ENCODE data around the gene PLEKHA6.
A peak's percentile ranks its signal among the peaks of the same experiment; 100 is the strongest.

PLEKHA6 gene

GRCh38 chr1:204299814-204300365 lies 59.8 kb downstream of the PLEKHA6 start:
- peaks cover 0 to 55% (median 31%) of the 10 kb centered on the region in 4 donors for H3K4me1 ChIP-seq
- H3K36me3 ChIP-seq: no peaks in the 10 kb centered on the region
- peak overlapping the region in 1 of 2 donors; percentile 67 for H3K27ac ChIP-seq
- no peak overlapping the region for H3K4me3 ChIP-seq
- H3K9me3 ChIP-seq: no peaks in the 10 kb centered on the region
- no peak for TF ChIP-seq CTCF (IDR thresholded peaks at IDR 0.05)
- intact Hi-C loops (cut with DNase I; ENCODE audit: low total_unique reads): no loop called here
- H3K27me3 ChIP-seq: no peaks in the 10 kb centered on the region
- DNase-seq: no peak

DNA sequence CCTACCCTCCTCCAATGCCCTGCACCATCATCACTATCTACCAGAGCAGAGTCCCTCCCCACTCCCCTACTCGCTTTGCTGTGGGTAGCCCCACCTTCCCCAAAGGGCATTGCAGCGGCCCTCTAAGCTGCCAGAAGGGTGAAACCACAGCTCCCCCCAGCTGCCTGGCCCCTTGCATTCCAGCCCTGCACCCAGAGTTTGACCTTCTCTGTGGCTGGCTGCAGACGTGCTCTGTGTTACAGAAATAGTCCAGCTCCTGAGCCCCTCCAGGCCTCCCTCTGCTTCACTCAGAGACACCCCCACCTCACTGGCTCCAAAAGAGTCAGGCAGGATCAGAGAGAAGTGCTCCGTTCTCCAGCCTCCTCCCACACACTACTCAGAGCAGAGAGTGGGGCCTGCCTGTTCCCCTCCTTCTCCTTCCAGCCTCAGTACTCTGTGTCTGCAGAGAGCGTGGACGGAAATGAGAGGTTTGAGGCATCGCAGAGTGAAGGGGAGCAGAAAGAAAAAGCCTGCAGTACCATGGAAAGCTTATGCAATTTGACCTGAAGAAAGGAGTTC lies 63.2 kb downstream of the PLEKHA6 start:
- peak overlapping the region; percentile 71 to 79 for H3K27ac ChIP-seq
- DNase-seq: no peak

DNA sequence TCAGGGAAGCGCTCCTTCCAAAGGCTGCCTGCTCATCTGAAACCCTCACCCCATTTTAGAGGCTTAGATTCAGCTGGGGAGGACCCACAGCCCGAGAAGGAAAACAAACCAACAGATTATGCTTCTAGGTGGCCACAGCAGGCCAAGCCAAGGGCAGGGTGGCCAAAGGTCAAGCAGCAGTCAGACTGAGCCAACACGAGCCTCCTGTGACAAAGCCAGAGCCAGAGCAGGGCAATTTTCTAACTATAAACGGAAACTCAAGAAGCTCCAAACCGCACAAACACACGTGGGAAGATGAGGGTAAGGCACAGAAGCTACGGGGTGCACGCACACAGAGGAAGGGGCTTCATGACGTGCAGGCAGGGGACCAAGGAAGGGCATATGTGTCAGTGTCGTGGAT lies 64.1 kb downstream of the PLEKHA6 start:
- Histone ChIP-seq H3K27me3 (no peaks in the 10 kb centered on the region), H3K4me3 (no peak overlapping the region), H3K27ac (peak overlapping the region; percentile 71 to 79), H3K36me3 (no peaks in the 10 kb centered on the region), H3K9me3 (no peaks in the 10 kb centered on the region), H3K4me1 (peaks cover 0 to 59% (median 41%) of the 10 kb centered on the region in 4 donors)
- no peak for TF ChIP-seq CTCF (IDR thresholded peaks at IDR 0.05)
- intact Hi-C loops (cut with DNase I; ENCODE audit: low total_unique reads): no loop called here
- peak in 1 of 2 donors; percentile 76 for DNase-seq

More for the DNA sequence above, 63.2 kb downstream of the PLEKHA6 start:
- Histone ChIP-seq H3K27me3 (no peaks in the 10 kb centered on the region), H3K9me3 (no peaks in the 10 kb centered on the region), H3K36me3 (no peaks in the 10 kb centered on the region), H3K4me1 (peaks cover 0 to 68% (median 47%) of the 10 kb centered on the region in 4 donors), H3K4me3 (no peak overlapping the region)
- intact Hi-C loops (cut with DNase I; ENCODE audit: low total_unique reads): no loop called here
- no peak for TF ChIP-seq CTCF (IDR thresholded peaks at IDR 0.05)

DNA sequence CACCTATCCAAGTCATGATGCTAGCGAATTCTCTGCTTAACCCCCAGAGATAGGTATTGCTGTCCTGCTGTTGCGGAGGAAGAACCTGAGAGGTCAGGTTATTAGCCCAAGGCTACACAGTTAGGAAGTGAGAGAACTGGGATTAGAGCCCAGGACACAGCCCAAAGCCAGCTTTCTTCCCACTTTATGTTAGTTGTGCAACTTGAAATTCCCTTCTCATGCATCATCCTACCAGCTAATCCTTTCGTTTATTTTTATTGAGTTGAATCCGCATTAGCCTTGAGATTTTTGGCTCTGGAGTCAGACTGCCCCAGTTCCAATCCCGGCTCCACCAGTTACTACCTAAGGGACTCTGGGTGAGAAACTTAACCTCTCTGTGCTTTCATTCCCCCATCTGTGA lies 65.4 kb downstream of the PLEKHA6 start:
- intact Hi-C loops (cut with DNase I; ENCODE audit: low total_unique reads): no loop called here
- peak; percentile 83 to 88 for DNase-seq
- H3K27me3 ChIP-seq: no peaks in the 10 kb centered on the region
- H3K4me1 ChIP-seq: peaks cover 0 to 51% (median 35%) of the 10 kb centered on the region in 4 donors
- no peaks in the 10 kb centered on the region for H3K9me3 ChIP-seq
- no peak overlapping the region for H3K4me3 ChIP-seq
- peak overlapping the region; percentile 71 to 79 for H3K27ac ChIP-seq
- no peak for TF ChIP-seq CTCF (IDR thresholded peaks at IDR 0.05)
- no peaks in the 10 kb centered on the region for H3K36me3 ChIP-seq

DNA sequence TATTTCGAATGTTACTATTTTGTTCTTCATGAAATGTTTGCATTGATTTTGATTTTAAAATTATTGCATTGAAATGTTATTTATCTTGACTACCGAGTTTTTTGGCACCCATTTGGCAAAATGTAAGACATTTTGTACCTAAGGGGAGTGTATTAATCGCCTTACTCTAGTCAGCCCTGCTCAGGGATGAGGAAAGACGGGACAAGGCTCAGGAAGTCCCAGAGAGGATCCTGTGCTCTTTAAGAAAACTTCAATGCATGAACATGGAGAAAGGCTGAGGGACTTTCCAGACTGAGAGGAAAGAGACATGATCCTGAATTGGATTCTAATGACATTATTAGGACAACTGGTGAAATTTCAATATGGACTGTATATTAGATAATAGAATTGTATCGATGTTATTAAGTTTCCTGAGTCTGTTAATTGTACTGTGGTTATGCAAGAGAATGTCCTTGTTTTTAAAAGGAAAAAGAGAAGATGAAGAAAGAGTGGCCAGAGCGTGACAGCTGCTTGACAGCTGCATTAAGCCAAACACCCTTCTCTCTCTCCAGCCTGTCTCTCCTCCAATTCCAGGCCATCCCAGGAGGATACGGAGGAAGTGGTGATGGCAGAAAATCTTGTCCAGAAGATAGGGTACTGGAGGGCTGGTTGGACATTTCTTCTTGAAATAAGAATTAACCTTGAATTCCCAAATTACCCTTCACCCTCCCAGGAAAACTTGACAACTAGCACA lies 66.0 kb downstream of the PLEKHA6 start:
- H3K36me3 ChIP-seq: no peaks in the 10 kb centered on the region
- TF ChIP-seq CTCF (IDR thresholded peaks at IDR 0.05): no peak
- intact Hi-C loops (cut with DNase I; ENCODE audit: low total_unique reads): no loop called here
- peak overlapping the region; percentile 71 to 79 for H3K27ac ChIP-seq
- H3K4me1 ChIP-seq: peaks cover 0 to 56% (median 38%) of the 10 kb centered on the region in 4 donors
- no peak overlapping the region for H3K4me3 ChIP-seq
- DNase-seq: peak; percentile 55 to 78
- H3K9me3 ChIP-seq: no peaks in the 10 kb centered on the region
- no peaks in the 10 kb centered on the region for H3K27me3 ChIP-seq
